Spleen (tissue), 11 donors: Measurements from ENCODE around the gene CRIP1. TPM values are rescaled to one million over a fixed set of nuclear protein-coding genes. Genes with fewer than 3 reads are reported as not detected.

Experiments used
- DNase-seq: peaks from one replicate; pipeline ENCODE4 v3.0.0-alpha.2; 2020
- H3K27ac ChIP-seq, 8 donors: fragments of 200-600 bp; sonication (generic) in 7 of 8; 1 replicate in 4 of 8; 2 replicates in 4 of 8; pipeline versions ENCODE4 v1.5.0 to v1.8.0; 2016 to 2021; ENCODE audit warnings: inconsistent platforms in 4 of 8, mild to moderate bottlenecking in 4 of 8, moderate library complexity in 1 of 8
- H3K27me3 ChIP-seq, 7 donors: fragments of 200-600 bp; sonication (generic) in 6 of 7; replicated peaks in 1 of 7; 1 replicate in 4 of 7; 2 replicates in 3 of 7; pipeline versions ENCODE4 v1.5.0 to v1.8.0; 2016 to 2021; ENCODE audit warnings: inconsistent platforms in 3 of 7, mild to moderate bottlenecking in 1 of 7
- H3K36me3 ChIP-seq, 6 donors: fragments of 200-600 bp; sonication (generic) in 5 of 6; 1 replicate in 4 of 6; 2 replicates in 2 of 6; pipeline versions ENCODE4 v1.5.0 to v1.8.0; 2016 to 2021; ENCODE audit warnings: inconsistent platforms in 2 of 6
- H3K4me1 ChIP-seq, 6 donors: fragments of 200-600 bp; sonication (generic) in 5 of 6; 1 replicate in 3 of 6; 2 replicates in 3 of 6; pipeline versions ENCODE4 v1.5.0 to v1.8.0; 2016 to 2021; ENCODE audit warnings: inconsistent platforms in 3 of 6
- H3K4me3 ChIP-seq, 8 donors: fragments of 200-600 bp; sonication (generic) in 7 of 8; 1 replicate in 4 of 8; 2 replicates in 4 of 8; pipeline versions ENCODE4 v1.5.0 to v1.8.0; 2016 to 2021; ENCODE audit warnings: inconsistent platforms in 4 of 8, mild to moderate bottlenecking in 4 of 8, moderate library complexity in 2 of 8
- H3K9me3 ChIP-seq, 8 donors: fragments of 200-600 bp; sonication (generic) in 7 of 8; 1 replicate in 4 of 8; 2 replicates in 4 of 8; pipeline versions ENCODE4 v1.5.0 to v1.8.0; 2016 to 2021; ENCODE audit warnings: inconsistent platforms in 4 of 8
- POLR2A ChIP-seq, 3 donors: fragments of 450-650 bp; IDR thresholded peaks; one replicate each; pipeline ENCODE4 v1.5.1; 2017; ENCODE audit warnings: antibody characterized with exemption in 3 of 3, mild to moderate bottlenecking in 1 of 3
- POLR2AphosphoS5 ChIP-seq, 3 donors: sonication (generic); formaldehyde crosslinking; IDR thresholded peaks; one replicate each; pipeline ENCODE4 v1.5.1; 2017; ENCODE audit warnings: antibody characterized with exemption in 3 of 3
- WGBS, 5 donors: extraction: QIAGEN DNeasy Blood & Tissue Kit in 3 of 5; methylation state at CpG; one replicate each; pipeline versions ENCODE4 v1.1.5 to v1.1.7; 2013 to 2018; 5-methylcytosine and 5-hydroxymethylcytosine counted together
- intact Hi-C: fragments of 100-400 bp; cut with DNase I; formaldehyde crosslinking; loops from one replicate; pipeline ENCODE4 v1.15.0; 2023; ENCODE audit warnings: low total_unique reads
- polyA plus RNA-seq, 3 donors: library from polyadenylated mRNA; stranded (reverse); fragments of 200-250 nt; gene quantifications; one replicate each; pipeline ENCODE4 v1.2.1, GENCODE V29; 2013
- total RNA-seq, 7 donors: library from RNA; depleted of rRNA in 3 of 7; stranded (reverse); fragments of >200 nt in 3 of 7; fragmentation: NEBNext Ultra II Directional in 4 of 7; extraction: Animal tissue kit (Norgen Biotek cat#: 25700) in 4 of 7; gene quantifications; one replicate each; pipeline versions ENCODE4 v1.1.0 to v1.2.1, GENCODE V29; 2016 to 2021
- TF ChIP-seq, protein P1 (sequence below), 11 experiments: fragments of 200-600 bp in 7 of 11; fragments of 450-650 bp in 4 of 11; sonication (generic) in 4 of 11; IDR thresholded peaks in 8 of 11; conservative IDR thresholded peaks in 3 of 11; 1 replicate in 7 of 11; 2 replicates in 4 of 11; pipeline versions ENCODE4 v1.4.0 to v1.8.0; 2016 to 2021; ENCODE audit warnings: antibody characterized with exemption in 11 of 11, inconsistent platforms in 4 of 11, mild to moderate bottlenecking in 1 of 11
- donor health status: healthy with polysubstance abuse.
- donor health status: DM: no; HTN: no; CAD: no; lungs with moderate emphysema.
- donor health status: DM: no; HTN: no; CAD: no.
- donor health status: Bipolar disorder and iron deficiency.
- donor health status: healthy.
- donor health status: DM: no; HTN: no; CAD: no.
- donor health status: DM: yes; HTN: yes; CAD: no.

CRIP1 gene
- total and polyA plus RNA-seq, 10 donors, result 20.5 to 349 (median 65.3) TPM

DNA sequence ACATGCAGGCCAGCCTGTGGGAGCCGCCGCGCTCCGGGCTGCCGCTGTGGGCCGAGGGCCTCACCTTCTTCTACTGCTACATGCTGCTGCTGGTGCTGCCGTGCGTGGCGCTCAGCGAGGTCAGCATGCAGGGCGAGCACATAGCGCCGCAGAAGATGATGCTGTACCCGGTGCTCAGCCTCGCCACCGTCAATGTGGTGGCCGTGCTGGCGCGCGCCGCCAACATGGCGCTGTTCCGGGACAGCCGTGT lies 42.6 kb downstream of the CRIP1 start:
- intact Hi-C loops, result no loop called here
- peaks cover 0 to 65% (median 24%) of the 10 kb centered on the region in 7 donors for H3K27me3 ChIP-seq
- H3K4me3 ChIP-seq, result peak overlapping the region; percentile 30 to 80 (median 53)
- H3K27ac ChIP-seq, result peak overlapping the region in 5 of 8 donors; percentile 60 to 86 (median 83)
- H3K4me1 ChIP-seq, result peaks cover 30 to 78% (median 61%) of the 10 kb centered on the region in 6 donors
- TF ChIP-seq POLR2AphosphoS5 (IDR thresholded peaks at IDR 0.05) (no peak), POLR2A (IDR thresholded peaks at IDR 0.05) (no peak)
- TF ChIP-seq, protein P1, sequence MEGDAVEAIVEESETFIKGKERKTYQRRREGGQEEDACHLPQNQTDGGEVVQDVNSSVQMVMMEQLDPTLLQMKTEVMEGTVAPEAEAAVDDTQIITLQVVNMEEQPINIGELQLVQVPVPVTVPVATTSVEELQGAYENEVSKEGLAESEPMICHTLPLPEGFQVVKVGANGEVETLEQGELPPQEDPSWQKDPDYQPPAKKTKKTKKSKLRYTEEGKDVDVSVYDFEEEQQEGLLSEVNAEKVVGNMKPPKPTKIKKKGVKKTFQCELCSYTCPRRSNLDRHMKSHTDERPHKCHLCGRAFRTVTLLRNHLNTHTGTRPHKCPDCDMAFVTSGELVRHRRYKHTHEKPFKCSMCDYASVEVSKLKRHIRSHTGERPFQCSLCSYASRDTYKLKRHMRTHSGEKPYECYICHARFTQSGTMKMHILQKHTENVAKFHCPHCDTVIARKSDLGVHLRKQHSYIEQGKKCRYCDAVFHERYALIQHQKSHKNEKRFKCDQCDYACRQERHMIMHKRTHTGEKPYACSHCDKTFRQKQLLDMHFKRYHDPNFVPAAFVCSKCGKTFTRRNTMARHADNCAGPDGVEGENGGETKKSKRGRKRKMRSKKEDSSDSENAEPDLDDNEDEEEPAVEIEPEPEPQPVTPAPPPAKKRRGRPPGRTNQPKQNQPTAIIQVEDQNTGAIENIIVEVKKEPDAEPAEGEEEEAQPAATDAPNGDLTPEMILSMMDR (IDR thresholded peaks at IDR 0.05 in 8 of 11, conservative IDR thresholded peaks at IDR 0.05 in 3 of 11), result no peak
- no peaks in the 10 kb centered on the region for H3K9me3 ChIP-seq
- no peaks in the 10 kb centered on the region for H3K36me3 ChIP-seq
- WGBS, 5 donors, result 11 to 27% (median 20%) methylated on average over 17 to 24 of the region's 24 CpGs; no CpG with 5 or more reads in 1 of the 5 donors
- peak; percentile 85 for DNase-seq

DNA sequence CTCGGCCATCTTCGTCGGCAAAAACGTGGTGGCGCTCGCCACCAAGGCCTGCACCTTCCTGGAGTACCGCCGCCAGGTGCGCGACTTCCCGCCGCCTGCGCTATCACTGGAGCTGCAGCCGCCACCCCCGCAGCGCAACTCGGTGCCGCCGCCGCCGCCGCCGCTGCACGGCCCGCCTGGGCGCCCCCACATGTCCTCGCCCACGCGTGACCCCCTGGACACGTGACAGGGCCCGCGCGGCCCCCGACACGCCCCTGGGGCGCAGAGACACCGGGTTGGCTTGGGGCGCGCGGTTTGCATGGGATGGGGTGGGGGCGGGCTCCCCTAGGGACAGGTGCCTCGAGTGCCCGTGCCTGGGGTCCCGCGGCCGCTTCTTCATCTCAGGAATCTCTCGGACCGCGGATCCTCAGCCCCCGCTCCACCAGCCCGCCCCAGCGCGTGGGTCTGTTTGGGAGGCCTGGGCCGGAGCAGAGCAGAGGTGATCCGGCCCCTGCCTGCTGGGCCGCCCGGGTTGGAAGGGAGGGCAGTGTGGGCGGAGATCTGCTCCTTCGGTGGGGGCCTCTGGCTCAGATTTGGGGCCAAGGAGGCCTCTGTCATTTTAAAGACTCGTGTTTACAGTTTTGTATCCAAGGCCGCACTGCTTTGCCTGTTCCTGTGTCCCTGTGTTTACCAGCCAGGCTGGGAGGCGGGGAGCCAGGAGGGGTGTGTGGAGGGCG lies 43.0 kb downstream of the CRIP1 start:
- H3K36me3 ChIP-seq, result no peaks in the 10 kb centered on the region
- intact Hi-C loops, result no loop called here
- peak overlapping the region in 7 of 8 donors; percentile 58 to 86 (median 76) for H3K27ac ChIP-seq
- H3K27me3 ChIP-seq, result peaks cover 0 to 67% (median 24%) of the 10 kb centered on the region in 7 donors
- WGBS, 5 donors, result 6 to 43% (median 22%) methylated on average over 28 to 63 of the region's 63 CpGs
- DNase-seq, result peak; percentile 84
- TF ChIP-seq, protein P1 (IDR thresholded peaks at IDR 0.05 in 8 of 11, conservative IDR thresholded peaks at IDR 0.05 in 3 of 11), result no peak
- TF ChIP-seq POLR2A (IDR thresholded peaks at IDR 0.05) (no peak), POLR2AphosphoS5 (IDR thresholded peaks at IDR 0.05) (peak in 2 of 3 donors; percentile 52 to 60)
- no peaks in the 10 kb centered on the region for H3K9me3 ChIP-seq
- H3K4me1 ChIP-seq, result peaks cover 30 to 78% (median 61%) of the 10 kb centered on the region in 6 donors
- peak overlapping the region; percentile 30 to 80 (median 53) for H3K4me3 ChIP-seq

DNA sequence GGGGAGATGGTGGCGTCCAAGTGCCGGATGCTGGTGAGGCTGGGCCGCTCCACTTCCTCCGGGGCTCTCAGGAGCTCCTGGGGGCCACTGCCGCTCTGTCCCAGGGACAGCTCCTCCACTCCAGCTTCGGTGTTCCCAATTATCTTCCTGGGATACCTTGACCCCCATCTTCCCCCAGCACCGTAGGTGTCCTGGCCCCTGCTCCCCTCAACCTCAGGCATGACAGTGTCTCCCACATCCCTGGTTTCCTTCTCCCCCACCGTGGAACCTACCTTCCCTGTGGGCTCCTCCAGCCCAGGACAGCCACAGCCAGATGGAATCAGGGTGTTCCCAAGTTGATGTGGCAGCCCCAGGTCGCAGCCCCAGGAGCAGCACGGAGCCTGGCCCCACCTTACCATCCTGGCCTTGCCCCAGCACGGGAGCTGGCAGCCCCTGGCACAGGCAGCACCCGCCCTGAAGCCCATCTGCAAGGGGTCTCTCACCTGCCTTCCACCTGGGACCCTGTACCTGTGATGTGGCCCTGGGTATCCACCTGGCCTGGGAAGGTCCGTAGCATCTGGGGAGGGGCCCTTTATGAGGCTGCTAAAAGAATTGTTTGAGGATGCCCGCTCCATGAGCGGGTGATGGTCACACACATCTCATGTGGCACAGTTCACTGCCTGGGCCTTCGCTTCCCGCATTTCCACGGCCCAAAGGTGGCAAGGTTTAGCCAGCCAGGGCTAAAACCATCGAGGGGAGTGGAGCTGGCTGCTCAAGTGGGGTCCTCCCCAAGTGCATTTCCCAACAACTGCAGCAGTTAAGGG lies 43.8 kb downstream of the CRIP1 start:
- WGBS, 5 donors, result 53 to 79% (median 75%) methylated on average over 15 to 19 of the region's 19 CpGs
- DNase-seq, result peak; percentile 89
- Histone ChIP-seq H3K27me3 (peaks cover 0 to 65% (median 24%) of the 10 kb centered on the region in 7 donors), H3K9me3 (no peaks in the 10 kb centered on the region), H3K4me1 (peaks cover 30 to 78% (median 61%) of the 10 kb centered on the region in 6 donors), H3K36me3 (no peaks in the 10 kb centered on the region), H3K4me3 (peak overlapping the region in 5 of 8 donors; percentile 46 to 80 (median 58)), H3K27ac (peak overlapping the region in 6 of 8 donors; percentile 60 to 86 (median 80))
- intact Hi-C loops, result no loop called here
- TF ChIP-seq POLR2AphosphoS5 (IDR thresholded peaks at IDR 0.05) (peak in 2 of 3 donors; percentile 56 to 66), POLR2A (IDR thresholded peaks at IDR 0.05) (no peak)

DNA sequence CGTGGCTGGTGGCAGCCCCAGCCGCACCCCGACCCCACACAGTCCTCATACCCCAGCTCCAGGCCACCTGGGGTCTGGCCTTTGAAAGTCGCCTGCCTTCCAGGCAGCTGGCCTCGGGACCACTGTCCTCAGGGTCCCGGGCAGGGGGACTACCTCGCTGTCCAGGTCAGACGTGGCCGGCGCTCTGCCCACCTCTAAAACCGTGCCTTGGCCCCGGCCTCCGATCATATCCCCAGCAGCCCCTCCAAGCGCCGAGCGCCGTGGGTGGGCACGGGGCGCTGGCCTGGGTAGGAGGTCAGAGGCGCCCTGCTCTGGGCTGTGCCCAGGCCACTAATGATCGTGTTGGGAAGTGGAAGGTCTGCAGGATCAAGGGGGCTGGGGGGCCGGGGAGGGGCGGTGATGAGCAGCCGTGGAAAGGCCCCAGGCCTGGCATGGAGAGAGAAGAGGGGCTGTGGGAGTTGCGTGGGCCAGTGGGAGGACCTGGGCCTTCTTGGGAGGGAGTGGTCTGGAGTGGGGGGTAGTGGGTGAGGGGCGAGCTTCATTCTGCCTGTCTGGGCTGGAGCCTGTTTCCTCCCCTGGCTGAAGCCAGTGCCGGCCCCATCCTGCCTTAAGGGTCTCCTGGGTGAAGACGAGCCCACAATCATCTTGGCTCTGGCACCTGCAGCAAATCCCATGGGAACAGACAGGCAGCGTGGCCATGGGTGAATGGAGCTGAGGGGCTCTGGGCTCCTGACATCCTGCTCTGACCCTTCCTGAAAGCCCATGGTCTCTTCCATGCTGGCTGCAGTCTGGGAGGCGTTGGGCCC lies 44.6 kb downstream of the CRIP1 start:
- TF ChIP-seq POLR2A (IDR thresholded peaks at IDR 0.05) (no peak), POLR2AphosphoS5 (IDR thresholded peaks at IDR 0.05) (no peak)
- TF ChIP-seq, protein P1 (IDR thresholded peaks at IDR 0.05 in 8 of 11, conservative IDR thresholded peaks at IDR 0.05 in 3 of 11), result no peak
- peak; percentile 76 for DNase-seq
- H3K9me3 ChIP-seq, result no peaks in the 10 kb centered on the region
- H3K4me1 ChIP-seq, result peaks cover 27 to 70% (median 56%) of the 10 kb centered on the region in 6 donors
- intact Hi-C loops, result no loop called here
- peak overlapping the region in 3 of 8 donors; percentile 15 to 86 (median 33) for H3K27ac ChIP-seq
- 89 to 92% (median 90%) methylated on average over 24 to 30 of the region's 30 CpGs for WGBS, 5 donors
- no peak overlapping the region for H3K4me3 ChIP-seq
- no peaks in the 10 kb centered on the region for H3K36me3 ChIP-seq
- peaks cover 0 to 63% (median 24%) of the 10 kb centered on the region in 7 donors for H3K27me3 ChIP-seq
